DLD1 (cell line): ENCODE results near the gene KIAA2012.

Source experiments
- in situ Hi-C: cut with HindIII; loops from 2 replicates; pipeline ENCODE4 v1.10.0; 2017; ENCODE audit warnings: low sequenced_read_pairs

Gene KIAA2012

GRCh38 chr2:202074324-202074723 lies 1.3 kb downstream of the KIAA2012 start:
- in situ Hi-C loops: no loop called here

- in situ Hi-C loops: no loop called here
Observed at GRCh38 chr2:202079310-202079709, 6.3 kb downstream of the KIAA2012 start.

GRCh38 chr2:202084265-202084664 lies 11.2 kb downstream of the KIAA2012 start:
- in situ Hi-C loops: no loop called here

- in situ Hi-C loops: no loop called here
Observed at GRCh38 chr2:202088777-202089176, 15.7 kb downstream of the KIAA2012 start.

GRCh38 chr2:202090530-202090929 lies 17.5 kb downstream of the KIAA2012 start:
- in situ Hi-C loops: no loop called here

GRCh38 chr2:202091476-202091875 lies 18.4 kb downstream of the KIAA2012 start:
- in situ Hi-C loops: no loop called here

- in situ Hi-C loops: no loop called here
Observed at GRCh38 chr2:202094426-202094986, 21.5 kb downstream of the KIAA2012 start.

- in situ Hi-C loops: no loop called here
Observed at GRCh38 chr2:202095235-202095634, 22.2 kb downstream of the KIAA2012 start.

- in situ Hi-C loops: no loop called here
Observed at GRCh38 chr2:202096736-202097135, 23.7 kb downstream of the KIAA2012 start.

GRCh38 chr2:202098291-202098690 lies 25.2 kb downstream of the KIAA2012 start:
- in situ Hi-C loops: no loop called here

GRCh38 chr2:202099515-202099914 lies 26.5 kb downstream of the KIAA2012 start:
- in situ Hi-C loops: no loop called here

- in situ Hi-C loops: no loop called here
Observed at GRCh38 chr2:202100176-202100575, 27.1 kb downstream of the KIAA2012 start.

- in situ Hi-C loops: no loop called here
Observed at GRCh38 chr2:202101026-202101579, 28.0 kb downstream of the KIAA2012 start.

- in situ Hi-C loops: no loop called here
Observed at GRCh38 chr2:202102425-202103000, 29.5 kb downstream of the KIAA2012 start.

GRCh38 chr2:202104286-202104870 lies 31.3 kb downstream of the KIAA2012 start:
- in situ Hi-C loops: no loop called here

GRCh38 chr2:202105025-202105424 lies 32.0 kb downstream of the KIAA2012 start:
- in situ Hi-C loops: no loop called here

GRCh38 chr2:202108345-202108744 lies 35.3 kb downstream of the KIAA2012 start:
- in situ Hi-C loops: no loop called here

- in situ Hi-C loops: no loop called here
Observed at GRCh38 chr2:202109139-202109736, 36.2 kb downstream of the KIAA2012 start.

GRCh38 chr2:202109737-202110184 lies 36.7 kb downstream of the KIAA2012 start:
- in situ Hi-C loops: no loop called here

- in situ Hi-C loops: no loop called here
Observed at GRCh38 chr2:202110491-202110890, 37.4 kb downstream of the KIAA2012 start.

GRCh38 chr2:202112041-202112440 lies 39.0 kb downstream of the KIAA2012 start:
- in situ Hi-C loops: no loop called here
